DND-41 (cell line): Measurements from ENCODE around the gene C3orf20.

Source experiments
- EZH2 ChIP-seq: IDR thresholded peaks from 3 replicates; pipeline ENCODE4 v1.6.1; 2012; ENCODE audit warnings: borderline replicate concordance, low read depth, mild to moderate bottlenecking, moderate library complexity, low read length, inconsistent platforms; ENCODE audit not compliant: severe bottlenecking
- TF ChIP-seq, protein P1 (sequence below): IDR thresholded peaks from 2 replicates; pipeline ENCODE4 v1.5.1; 2012; ENCODE audit warnings: borderline replicate concordance, low read length, moderate library complexity, mild to moderate bottlenecking; ENCODE audit not compliant: poor library complexity, severe bottlenecking; ENCODE audit errors: extremely low read depth

DNA sequence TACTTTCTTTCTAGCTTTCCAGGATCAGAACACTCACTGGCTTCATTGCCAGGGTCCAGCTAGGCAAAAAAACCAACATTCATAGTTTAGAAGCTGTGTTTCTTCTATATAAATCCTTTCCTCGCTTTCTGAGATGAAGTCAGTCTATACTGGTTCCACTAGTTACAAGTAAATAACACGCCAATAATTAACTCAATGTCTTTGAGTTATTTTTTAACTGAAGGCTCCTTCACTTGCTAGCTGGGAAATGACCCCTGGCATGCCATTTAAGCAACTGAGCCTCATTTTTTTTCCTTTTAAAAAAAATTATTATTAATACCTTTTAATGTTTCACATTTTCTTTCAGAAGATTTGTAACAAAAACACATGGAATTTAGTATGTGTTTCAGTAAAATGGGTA is 25.5 kb upstream of the C3orf20 start:
- TF ChIP-seq, protein P1, sequence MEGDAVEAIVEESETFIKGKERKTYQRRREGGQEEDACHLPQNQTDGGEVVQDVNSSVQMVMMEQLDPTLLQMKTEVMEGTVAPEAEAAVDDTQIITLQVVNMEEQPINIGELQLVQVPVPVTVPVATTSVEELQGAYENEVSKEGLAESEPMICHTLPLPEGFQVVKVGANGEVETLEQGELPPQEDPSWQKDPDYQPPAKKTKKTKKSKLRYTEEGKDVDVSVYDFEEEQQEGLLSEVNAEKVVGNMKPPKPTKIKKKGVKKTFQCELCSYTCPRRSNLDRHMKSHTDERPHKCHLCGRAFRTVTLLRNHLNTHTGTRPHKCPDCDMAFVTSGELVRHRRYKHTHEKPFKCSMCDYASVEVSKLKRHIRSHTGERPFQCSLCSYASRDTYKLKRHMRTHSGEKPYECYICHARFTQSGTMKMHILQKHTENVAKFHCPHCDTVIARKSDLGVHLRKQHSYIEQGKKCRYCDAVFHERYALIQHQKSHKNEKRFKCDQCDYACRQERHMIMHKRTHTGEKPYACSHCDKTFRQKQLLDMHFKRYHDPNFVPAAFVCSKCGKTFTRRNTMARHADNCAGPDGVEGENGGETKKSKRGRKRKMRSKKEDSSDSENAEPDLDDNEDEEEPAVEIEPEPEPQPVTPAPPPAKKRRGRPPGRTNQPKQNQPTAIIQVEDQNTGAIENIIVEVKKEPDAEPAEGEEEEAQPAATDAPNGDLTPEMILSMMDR, result no peak
- no peak for TF ChIP-seq EZH2
